K562 (cell line): Measurements from ENCODE around the gene CTDSP2. TPM values are rescaled to one million over a fixed set of nuclear protein-coding genes. Genes with fewer than 3 reads are reported as not detected.

Source experiments
- ATAC-seq: fragments of 200-7000 bp; cut with Tn5 transposase; 3 replicates; pipeline ENCODE4 v1.9.1; 2020; ENCODE audit warnings: moderate library complexity
- BruUV-seq: library from RNA; stranded (reverse); fragments of 400-500 nt; replicated peaks from 2 replicates; lab custom pipeline; 2021; lab: Mats Ljungman, UMichigan
- CTCF ChIA-PET: fragments of 300-600 bp; formaldehyde crosslinking; extraction: SDS; loops from one replicate; lab custom pipeline; 2021; ENCODE audit warnings: low intra/inter-chr PET ratio; lab: Yijun Ruan, JAX
- POLR2A ChIA-PET: fragments of 300-600, 350-650 bp; sonication (Branson Sonifier 250); formaldehyde crosslinking; extraction: SDS; loops from one replicate; lab custom pipeline; 2021; ENCODE audit warnings: antibody characterized with exemption, inconsistent platforms; lab: Yijun Ruan, JAX
- DNase-seq, 4 experiments: peaks; one replicate each; pipeline versions ENCODE4 v3.0.0 to v3.0.0-alpha.2; 2011 to 2018; ENCODE audit warnings: low spot score in 3 of 4, mixed read lengths in 3 of 4; ENCODE audit errors: extremely low read depth in 1 of 4
- FAIRE-seq: peaks from 2 replicates; lab custom pipeline; 2011; peaks lifted over from hg19 to GRCh38; lab: Jason Lieb, UNC
- H2AFZ ChIP-seq: 2 replicates; pipeline ENCODE4 v1.6.0; 2011; ENCODE audit warnings: low read depth, low read length, control low read depth, inconsistent platforms
- H3K27ac ChIP-seq: fragments of 200-600 bp; 3 replicates; pipeline ENCODE4 v1.8.0; 2011; ENCODE audit warnings: low read depth, mild to moderate bottlenecking, control low read depth, inconsistent platforms, low read length, moderate library complexity, mixed read lengths; ENCODE audit errors: extremely low read depth
- H3K27me3 ChIP-seq, 2 experiments: fragments of 300-600 bp in 1 of 2; 2 replicates in 1 of 2; 3 replicates in 1 of 2; pipeline versions ENCODE4 v1.6.0 to v1.8.0; 2011; ENCODE audit warnings: inconsistent platforms in 2 of 2, low read length in 2 of 2, mild to moderate bottlenecking in 1 of 2, mixed read lengths in 1 of 2, moderate library complexity in 1 of 2; ENCODE audit not compliant: control insufficient read depth in 2 of 2, insufficient read depth in 2 of 2
- H3K36me3 ChIP-seq: fragments of 300-600 bp; 3 replicates; pipeline ENCODE4 v1.8.0; 2011; ENCODE audit warnings: mild to moderate bottlenecking, low read length, inconsistent platforms; ENCODE audit not compliant: control insufficient read depth, insufficient read depth
- H3K4me1 ChIP-seq, 2 experiments: fragments of 200-600 bp in 1 of 2; replicated peaks in 1 of 2; 2 replicates in 1 of 2; 3 replicates in 1 of 2; pipeline versions ENCODE4 v1.5.1 to v1.8.0; 2011; ENCODE audit warnings: inconsistent platforms in 2 of 2, low read length in 2 of 2, mild to moderate bottlenecking in 1 of 2, mixed read lengths in 1 of 2, moderate library complexity in 1 of 2; ENCODE audit not compliant: control insufficient read depth in 2 of 2, insufficient read depth in 2 of 2
- H3K4me2 ChIP-seq: 2 replicates; pipeline ENCODE4 v1.6.1; 2011; ENCODE audit warnings: low read length, control low read depth, inconsistent platforms, mixed read lengths; ENCODE audit not compliant: insufficient read depth
- H3K4me3 ChIP-seq: fragments of 200-600 bp; sonication (generic), shearing (Covaris generic); 2 replicates; pipeline ENCODE4 v1.5.1; 2016; ENCODE audit warnings: control low read depth, inconsistent platforms
- H3K79me2 ChIP-seq: fragments of 200-600 bp; 3 replicates; pipeline ENCODE4 v1.8.0; 2011; ENCODE audit warnings: low read length, inconsistent platforms; ENCODE audit not compliant: control insufficient read depth, insufficient read depth
- H3K9ac ChIP-seq, 2 experiments: 2 replicates each; pipeline versions ENCODE4 v1.6.0 to v1.6.1; 2011; ENCODE audit warnings: low read depth in 2 of 2, low read length in 2 of 2, control low read depth in 1 of 2, inconsistent platforms in 1 of 2, mild to moderate bottlenecking in 1 of 2, mixed read lengths in 1 of 2; ENCODE audit not compliant: insufficient read depth in 1 of 2
- H3K9me1 ChIP-seq: one replicate; pipeline ENCODE4 v1.6.0; 2011; ENCODE audit warnings: inconsistent platforms, mild to moderate bottlenecking, low read length, moderate library complexity; ENCODE audit not compliant: control insufficient read depth, insufficient read depth
- H3K9me3 ChIP-seq: replicated peaks from 2 replicates; pipeline ENCODE4 v1.5.1; 2011; ENCODE audit warnings: low read depth, low read length, inconsistent platforms; ENCODE audit not compliant: control insufficient read depth, insufficient read depth
- H4K20me1 ChIP-seq: replicated peaks from 2 replicates; pipeline ENCODE4 v1.6.1; 2011; ENCODE audit warnings: low read length, inconsistent platforms, mixed read lengths; ENCODE audit not compliant: control insufficient read depth, insufficient read depth
- ESRRA ChIP-seq: fragments of 450-650 bp; IDR thresholded peaks from 2 replicates; pipeline ENCODE4 v1.6.1; 2014; ENCODE audit warnings: low read depth, mild to moderate bottlenecking, moderate library complexity, borderline replicate concordance
- FOXA1 ChIP-seq: fragments of 450-650 bp; IDR thresholded peaks from 2 replicates; pipeline ENCODE4 v1.6.1; 2016; ENCODE audit warnings: mild to moderate bottlenecking, borderline replicate concordance
- FOXP1 ChIP-seq: sonication (generic); formaldehyde crosslinking; IDR thresholded peaks from 2 replicates; pipeline ENCODE4 v1.8.0; 2022; ENCODE audit warnings: mild to moderate bottlenecking, missing genetic modification reagents
- GATAD2B ChIP-seq: fragments of 450-650 bp; IDR thresholded peaks from 2 replicates; pipeline ENCODE4 v1.6.1; 2017; ENCODE audit warnings: mild to moderate bottlenecking, borderline replicate concordance
- TAF9B ChIP-seq: fragments of 450-650 bp; IDR thresholded peaks from 2 replicates; pipeline ENCODE4 v1.6.1; 2018; ENCODE audit warnings: mild to moderate bottlenecking; ENCODE audit not compliant: partially characterized antibody
- ZNF253 ChIP-seq: fragments of 250-450 bp; sonication (Bioruptor Pico); conservative IDR thresholded peaks from 2 replicates; pipeline ENCODE4 v1.6.1; 2021; ENCODE audit warnings: mild to moderate bottlenecking
- ZNF41 ChIP-seq: fragments of 250-450 bp; sonication (Bioruptor Pico); conservative IDR thresholded peaks from 2 replicates; pipeline ENCODE4 v1.4.0; 2020; ENCODE audit warnings: mild to moderate bottlenecking
- ZNF507 ChIP-seq: conservative IDR thresholded peaks from 2 replicates; pipeline ENCODE4 v1.6.1; 2017; ENCODE audit warnings: missing genetic modification characterization, missing compliant biosample characterization
- WGBS: fragments of 100-300 bp; shearing (Covaris generic); methylation state at CpG from one replicate; pipeline ENCODE4 v1.1.6; 2016; ENCODE audit warnings: low coverage, mixed read lengths; ENCODE audit not compliant: insufficient coverage; ENCODE audit errors: missing lambda C conversion rate; 5-methylcytosine and 5-hydroxymethylcytosine counted together
- in situ Hi-C: fragments of 300-500 bp; cut with MboI; formaldehyde crosslinking; loops from 4 replicates; pipeline ENCODE4 v1.15.0; 2018; ENCODE audit warnings: inconsistent platforms, mixed read lengths
- intact Hi-C: fragments of 100-400 bp; cut with micrococcal nuclease; formaldehyde crosslinking; loops from 2 replicates; pipeline ENCODE4 v1.14.2; 2022
- polyA plus RNA-seq, 8 experiments: library from polyadenylated mRNA; depleted of rRNA in 4 of 8; stranded (reverse) in 5 of 8; unstranded in 3 of 8; fragments of >200 nt; fragmentation: Nextera tagmentation in 2 of 8; fragmentation: Illumina TruSeq in 1 of 8; extraction: Ambion mirVana in 2 of 8; extraction: Trizol in 1 of 8; gene quantifications; 2 replicates each; pipeline versions ENCODE4 v1.2.1 to v1.2.3, GENCODE V29; 2011 to 2014; ENCODE audit warnings: inconsistent platforms in 1 of 8, missing spikeins in 1 of 8
- total RNA-seq, 7 experiments: library from RNA; depleted of rRNA in 6 of 7; stranded (reverse); fragments of >200 nt in 6 of 7; fragmentation: Illumina TruSeq in 2 of 7; extraction: Trizol in 2 of 7; gene quantifications; 2 replicates each; pipeline versions ENCODE4 v1.2.1 to v1.2.3, GENCODE V29; 2011 to 2021; ENCODE audit warnings: low replicate concordance in 1 of 7
- TF ChIP-seq, protein P1 (sequence below): sonication (generic); formaldehyde crosslinking; IDR thresholded peaks from 2 replicates; pipeline ENCODE4 v1.9.0; 2022; ENCODE audit warnings: mild to moderate bottlenecking, missing genetic modification reagents
- TF ChIP-seq, protein P2 (sequence below): IDR thresholded peaks from 3 replicates; pipeline ENCODE4 v1.6.1; 2011; ENCODE audit warnings: borderline replicate concordance, mild to moderate bottlenecking, moderate library complexity; ENCODE audit not compliant: insufficient read length; ENCODE audit errors: extremely low read depth
- TF ChIP-seq, protein P3 (sequence below): fragments of 450-650 bp; IDR thresholded peaks from 2 replicates; pipeline ENCODE4 v1.6.1; 2018; ENCODE audit not compliant: partially characterized antibody

Gene CTDSP2
- total and polyA plus RNA-seq, 9 of the 15 experiments (the other 6 are each of a cell fraction or from before 2014, with no cell fraction given), result 20.4 to 108 (median 47.7) TPM

DNA sequence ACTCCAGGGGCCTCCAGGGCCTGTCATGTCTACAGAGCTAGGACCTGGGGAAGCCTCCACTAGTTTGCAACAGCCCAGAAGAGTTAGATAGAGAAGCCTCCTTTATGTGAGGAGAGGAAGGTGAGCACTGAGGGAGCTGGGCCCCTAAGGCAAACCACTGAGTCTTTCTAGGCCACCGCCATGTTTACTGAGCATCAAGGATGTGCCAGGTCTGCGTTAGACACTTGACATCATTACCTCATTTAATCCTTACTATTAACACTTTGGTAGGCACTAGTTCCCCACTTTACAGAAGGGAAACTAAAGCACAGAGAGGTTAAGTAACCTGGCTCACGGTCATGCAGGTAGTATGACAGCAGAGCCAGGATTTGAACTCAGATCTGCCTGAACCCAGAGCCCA lies 12.9 kb downstream of the CTDSP2 start:
- H3K9me1 ChIP-seq, result peaks cover 9% of the 10 kb centered on the region
- POLR2A ChIA-PET, result interaction anchor here (0.8 to 3.2 kb wide), 7 partner anchors 10 to 87 kb away, joined by 3 to 30 read pairs (median 5); no protein-coding TSS in a partner anchor
- H4K20me1 ChIP-seq, result peaks cover 73% of the 10 kb centered on the region
- H3K9ac ChIP-seq, result peak overlapping the region in 1 of 2 experiments; percentile 24; a peak in 1 of 4 replicates
- no peaks in the 10 kb centered on the region for H3K9me3 ChIP-seq
- ATAC-seq (no peak), FAIRE-seq (no peak), DNase-seq (no peak)
- no peak overlapping the region for H3K4me2 ChIP-seq
- intact Hi-C loops (no loop called here), in situ Hi-C loops (no loop called here)
- H3K4me3 ChIP-seq, result no peak overlapping the region
- no peaks in the 10 kb centered on the region for H3K27me3 ChIP-seq
- H3K27ac ChIP-seq, result no peak overlapping the region
- WGBS, result 83% methylated on average over 3 of the region's 3 CpGs
- CTCF ChIA-PET, result interaction anchor here (9.0 kb wide), 1 partner anchor 72 kb away, joined by 227 read pairs; no protein-coding TSS in a partner anchor
- H3K36me3 ChIP-seq, result peaks cover 23% of the 10 kb centered on the region; the same call in 2 of the 3 replicates
- BruUV-seq, result no TSS peak
- TF ChIP-seq, protein P1, sequence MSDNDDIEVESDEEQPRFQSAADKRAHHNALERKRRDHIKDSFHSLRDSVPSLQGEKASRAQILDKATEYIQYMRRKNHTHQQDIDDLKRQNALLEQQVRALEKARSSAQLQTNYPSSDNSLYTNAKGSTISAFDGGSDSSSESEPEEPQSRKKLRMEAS (CRISPR knock-in tag), result no peak
- no peak for TF ChIP-seq FOXP1 (CRISPR knock-in tag)
- TF ChIP-seq ZNF253 (CRISPR knock-in tag), result no peak
- TF ChIP-seq, protein P2, sequence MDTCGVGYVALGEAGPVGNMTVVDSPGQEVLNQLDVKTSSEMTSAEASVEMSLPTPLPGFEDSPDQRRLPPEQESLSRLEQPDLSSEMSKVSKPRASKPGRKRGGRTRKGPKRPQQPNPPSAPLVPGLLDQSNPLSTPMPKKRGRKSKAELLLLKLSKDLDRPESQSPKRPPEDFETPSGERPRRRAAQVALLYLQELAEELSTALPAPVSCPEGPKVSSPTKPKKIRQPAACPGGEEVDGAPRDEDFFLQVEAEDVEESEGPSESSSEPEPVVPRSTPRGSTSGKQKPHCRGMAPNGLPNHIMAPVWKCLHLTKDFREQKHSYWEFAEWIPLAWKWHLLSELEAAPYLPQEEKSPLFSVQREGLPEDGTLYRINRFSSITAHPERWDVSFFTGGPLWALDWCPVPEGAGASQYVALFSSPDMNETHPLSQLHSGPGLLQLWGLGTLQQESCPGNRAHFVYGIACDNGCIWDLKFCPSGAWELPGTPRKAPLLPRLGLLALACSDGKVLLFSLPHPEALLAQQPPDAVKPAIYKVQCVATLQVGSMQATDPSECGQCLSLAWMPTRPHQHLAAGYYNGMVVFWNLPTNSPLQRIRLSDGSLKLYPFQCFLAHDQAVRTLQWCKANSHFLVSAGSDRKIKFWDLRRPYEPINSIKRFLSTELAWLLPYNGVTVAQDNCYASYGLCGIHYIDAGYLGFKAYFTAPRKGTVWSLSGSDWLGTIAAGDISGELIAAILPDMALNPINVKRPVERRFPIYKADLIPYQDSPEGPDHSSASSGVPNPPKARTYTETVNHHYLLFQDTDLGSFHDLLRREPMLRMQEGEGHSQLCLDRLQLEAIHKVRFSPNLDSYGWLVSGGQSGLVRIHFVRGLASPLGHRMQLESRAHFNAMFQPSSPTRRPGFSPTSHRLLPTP, result no peak
- TF ChIP-seq TAF9B, result no peak
- no peak for TF ChIP-seq ZNF507 (tag)
- no peak for TF ChIP-seq GATAD2B
- TF ChIP-seq ZNF41 (CRISPR knock-in tag), result no peak
- no peak for TF ChIP-seq FOXA1
- no peak for TF ChIP-seq ESRRA
- TF ChIP-seq, protein P3, sequence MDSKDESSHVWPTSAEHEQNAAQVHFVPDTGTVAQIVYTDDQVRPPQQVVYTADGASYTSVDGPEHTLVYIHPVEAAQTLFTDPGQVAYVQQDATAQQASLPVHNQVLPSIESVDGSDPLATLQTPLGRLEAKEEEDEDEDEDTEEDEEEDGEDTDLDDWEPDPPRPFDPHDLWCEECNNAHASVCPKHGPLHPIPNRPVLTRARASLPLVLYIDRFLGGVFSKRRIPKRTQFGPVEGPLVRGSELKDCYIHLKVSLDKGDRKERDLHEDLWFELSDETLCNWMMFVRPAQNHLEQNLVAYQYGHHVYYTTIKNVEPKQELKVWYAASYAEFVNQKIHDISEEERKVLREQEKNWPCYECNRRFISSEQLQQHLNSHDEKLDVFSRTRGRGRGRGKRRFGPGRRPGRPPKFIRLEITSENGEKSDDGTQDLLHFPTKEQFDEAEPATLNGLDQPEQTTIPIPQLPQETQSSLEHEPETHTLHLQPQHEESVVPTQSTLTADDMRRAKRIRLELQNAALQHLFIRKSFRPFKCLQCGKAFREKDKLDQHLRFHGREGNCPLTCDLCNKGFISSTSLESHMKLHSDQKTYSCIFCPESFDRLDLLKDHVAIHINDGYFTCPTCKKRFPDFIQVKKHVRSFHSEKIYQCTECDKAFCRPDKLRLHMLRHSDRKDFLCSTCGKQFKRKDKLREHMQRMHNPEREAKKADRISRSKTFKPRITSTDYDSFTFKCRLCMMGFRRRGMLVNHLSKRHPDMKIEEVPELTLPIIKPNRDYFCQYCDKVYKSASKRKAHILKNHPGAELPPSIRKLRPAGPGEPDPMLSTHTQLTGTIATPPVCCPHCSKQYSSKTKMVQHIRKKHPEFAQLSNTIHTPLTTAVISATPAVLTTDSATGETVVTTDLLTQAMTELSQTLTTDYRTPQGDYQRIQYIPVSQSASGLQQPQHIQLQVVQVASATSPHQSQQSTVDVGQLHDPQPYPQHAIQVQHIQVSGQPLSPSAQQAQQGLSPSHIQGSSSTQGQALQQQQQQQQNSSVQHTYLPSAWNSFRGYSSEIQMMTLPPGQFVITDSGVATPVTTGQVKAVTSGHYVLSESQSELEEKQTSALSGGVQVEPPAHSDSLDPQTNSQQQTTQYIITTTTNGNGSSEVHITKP, result no peak
- peaks cover 89% of the 10 kb centered on the region for H3K79me2 ChIP-seq
- H3K4me1 ChIP-seq, result peaks cover 32 to 37% of the 10 kb centered on the region in 2 experiments
- no peak overlapping the region for H2AFZ ChIP-seq
